ENCODE results near the gene SERPINE3. TPM values are rescaled to one million over a fixed set of nuclear protein-coding genes. Genes with fewer than 3 reads are reported as not detected.

The SERPINE3 gene
- total and polyA plus RNA-seq, 2 of the 4 experiments (the other 2 are of a cell fraction) = not detected

- TF ChIP-seq, protein P1, sequence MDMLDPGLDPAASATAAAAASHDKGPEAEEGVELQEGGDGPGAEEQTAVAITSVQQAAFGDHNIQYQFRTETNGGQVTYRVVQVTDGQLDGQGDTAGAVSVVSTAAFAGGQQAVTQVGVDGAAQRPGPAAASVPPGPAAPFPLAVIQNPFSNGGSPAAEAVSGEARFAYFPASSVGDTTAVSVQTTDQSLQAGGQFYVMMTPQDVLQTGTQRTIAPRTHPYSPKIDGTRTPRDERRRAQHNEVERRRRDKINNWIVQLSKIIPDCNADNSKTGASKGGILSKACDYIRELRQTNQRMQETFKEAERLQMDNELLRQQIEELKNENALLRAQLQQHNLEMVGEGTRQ (IDR thresholded peaks at IDR 0.05; ENCODE audit: low read depth, low read length) = no peak
- no peak for TF ChIP-seq CEBPB (IDR thresholded peaks at IDR 0.05; ENCODE audit: low read depth, low read length)
- TF ChIP-seq POLR2A (IDR thresholded peaks at IDR 0.05; ENCODE audit: low read depth, low read length) = no peak
These were observed 9.5 kb downstream of the SERPINE3 start (continued) for GRCh38 chr13:51349016-51349415.

- in situ Hi-C loops (cut with MboI; ENCODE audit: low sequenced_read_pairs) (no loop called here), dilution Hi-C loops (cut with HindIII; ENCODE audit: low sequenced_read_pairs, unreplicated experiment) (no loop called here), intact Hi-C loops (cut with micrococcal nuclease) (no loop called here)
- no peak overlapping the region for H2AK5ac ChIP-seq (ENCODE audit: low read depth, low read length)
- H3K4me3 ChIP-seq (ENCODE audit: insufficient read depth, low read depth, low read length) = no peak overlapping the region
- no peak overlapping the region for H3K23ac ChIP-seq (ENCODE audit: low read depth, low read length)
- H4K20me1 ChIP-seq (ENCODE audit: insufficient read depth, low read length) = no peaks in the 10 kb centered on the region
- CTCF ChIA-PET = no interaction called here
- peaks cover 2% of the 10 kb centered on the region; the same call in 1 of the 2 replicates for H3K36me3 ChIP-seq (ENCODE audit: control insufficient read depth, insufficient read depth, low read length)
- no peak overlapping the region for H3K9ac ChIP-seq (ENCODE audit: low read depth, low read length)
- WGBS, 2 experiments (ENCODE audit: extremely low coverage in 2 of 2, insufficient read length in 1 of 2) = 67% methylated on average over 1 of the region's 2 CpGs; no CpG with 5 or more reads in 1 of the 2 experiments
- no peak overlapping the region for H3K14ac ChIP-seq (replicated peaks; ENCODE audit: low read depth, low read length)
- H3K4ac ChIP-seq (ENCODE audit: low read depth, low read length) = no peak overlapping the region
- POLR2A ChIA-PET (ENCODE audit: unreplicated experiment) = no interaction called here
- no peak overlapping the region for H2BK5ac ChIP-seq (ENCODE audit: low read depth, low read length, poor library complexity, severe bottlenecking)
- H2BK20ac ChIP-seq (ENCODE audit: low read depth, low read length) = no peak overlapping the region
- no peak overlapping the region for H4K91ac ChIP-seq (ENCODE audit: insufficient read depth, low read depth, low read length)
- no peak overlapping the region for H2BK15ac ChIP-seq (ENCODE audit: low read depth, low read length)
- H2AK9ac ChIP-seq (replicated peaks; ENCODE audit: low read depth, low read length, poor library complexity) = no peak overlapping the region
- no peak overlapping the region for H3K27ac ChIP-seq (ENCODE audit: insufficient read depth, low read length)
- TF ChIP-seq FOS (IDR thresholded peaks at IDR 0.05; ENCODE audit: low read depth, low read length) (no peak), POLR2A (IDR thresholded peaks at IDR 0.05; ENCODE audit: low read depth, low read length) (no peak), MAZ (IDR thresholded peaks at IDR 0.05; ENCODE audit: borderline replicate concordance, low read depth, low read length) (no peak), CTCF (conservative IDR thresholded peaks at IDR 0.05; ENCODE audit: low read depth, low read length) (no peak), NFE2L2 (IDR thresholded peaks at IDR 0.05; ENCODE audit: low read depth, low read length) (no peak), MAFK (IDR thresholded peaks at IDR 0.05; ENCODE audit: low read depth, low read length) (no peak), CHD1 (IDR thresholded peaks at IDR 0.05; ENCODE audit: low read depth, low read length) (no peak), MXI1 (IDR thresholded peaks at IDR 0.05; ENCODE audit: borderline replicate concordance, low read depth, low read length) (no peak), RFX5 (IDR thresholded peaks at IDR 0.05; ENCODE audit: low read depth, low read length) (no peak), CEBPB (IDR thresholded peaks at IDR 0.05; ENCODE audit: low read depth, low read length) (no peak), SMC3 (IDR thresholded peaks at IDR 0.05; ENCODE audit: low read depth, low read length) (no peak)
- TF ChIP-seq, protein P2, sequence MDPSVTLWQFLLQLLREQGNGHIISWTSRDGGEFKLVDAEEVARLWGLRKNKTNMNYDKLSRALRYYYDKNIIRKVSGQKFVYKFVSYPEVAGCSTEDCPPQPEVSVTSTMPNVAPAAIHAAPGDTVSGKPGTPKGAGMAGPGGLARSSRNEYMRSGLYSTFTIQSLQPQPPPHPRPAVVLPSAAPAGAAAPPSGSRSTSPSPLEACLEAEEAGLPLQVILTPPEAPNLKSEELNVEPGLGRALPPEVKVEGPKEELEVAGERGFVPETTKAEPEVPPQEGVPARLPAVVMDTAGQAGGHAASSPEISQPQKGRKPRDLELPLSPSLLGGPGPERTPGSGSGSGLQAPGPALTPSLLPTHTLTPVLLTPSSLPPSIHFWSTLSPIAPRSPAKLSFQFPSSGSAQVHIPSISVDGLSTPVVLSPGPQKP (IDR thresholded peaks at IDR 0.05; ENCODE audit: borderline replicate concordance, low read depth, low read length) = no peak
- H3K4me2 ChIP-seq (ENCODE audit: low read depth, low read length) = no peak overlapping the region
- DNase-seq (no peak), ATAC-seq (ENCODE audit: low read depth) (no peak)
- no peaks in the 10 kb centered on the region for H3K4me1 ChIP-seq (ENCODE audit: control insufficient read depth, insufficient read depth, low read length)
- H3K56ac ChIP-seq (ENCODE audit: extremely low read depth, insufficient read depth, low read length) = no peak overlapping the region
- H3K18ac ChIP-seq (ENCODE audit: low read depth, low read length) = no peak overlapping the region
- no peak overlapping the region for H2AFZ ChIP-seq (replicated peaks; ENCODE audit: low read length, poor library complexity)
- H2BK120ac ChIP-seq (ENCODE audit: low read depth, low read length) = no peak overlapping the region
- H4K8ac ChIP-seq (ENCODE audit: low read depth in 2 of 2, low read length in 2 of 2) = no peak overlapping the region
- no TSS peak for BruUV-seq (replicated peaks)
- H3K27me3 ChIP-seq (ENCODE audit: control insufficient read depth, insufficient read depth, low read length) = no peaks in the 10 kb centered on the region
- H4K5ac ChIP-seq (ENCODE audit: low read depth, low read length) = no peak overlapping the region
- H3K9me3 ChIP-seq (ENCODE audit: control insufficient read depth, insufficient read depth, low read length) = no peaks in the 10 kb centered on the region
- H3K9me1 ChIP-seq (ENCODE audit: insufficient read depth, low read length) = no peaks in the 10 kb centered on the region
- H3K79me1 ChIP-seq (ENCODE audit: low read depth in 1 of 2, low read length in 2 of 2) = no peaks in the 10 kb centered on the region
These were observed 15.7 kb downstream of the SERPINE3 start for GRCh38 chr13:51355217-51355616.
